Inflammatory macrophage treated with lipopolysaccharide for 1 hour (primary cell): ENCODE measurements around the gene CDKN2C.

Experiments used
- DNase-seq, 2 donors: peaks; one replicate each; pipeline ENCODE4 v3.0.0-alpha.2; 2020 to 2022

Gene CDKN2C

GRCh38 chr1:50966991-50967390 lies 3.1 kb upstream of the CDKN2C start:
- DNase-seq: no peak

- peak in 1 of 2 donors; percentile 22 for DNase-seq
These were observed 2.5 kb upstream of the CDKN2C start for GRCh38 chr1:50967416-50968157.

GRCh38 chr1:50968158-50968820 lies 1.8 kb upstream of the CDKN2C start:
- peak; percentile 79 to 86 for DNase-seq

DNA sequence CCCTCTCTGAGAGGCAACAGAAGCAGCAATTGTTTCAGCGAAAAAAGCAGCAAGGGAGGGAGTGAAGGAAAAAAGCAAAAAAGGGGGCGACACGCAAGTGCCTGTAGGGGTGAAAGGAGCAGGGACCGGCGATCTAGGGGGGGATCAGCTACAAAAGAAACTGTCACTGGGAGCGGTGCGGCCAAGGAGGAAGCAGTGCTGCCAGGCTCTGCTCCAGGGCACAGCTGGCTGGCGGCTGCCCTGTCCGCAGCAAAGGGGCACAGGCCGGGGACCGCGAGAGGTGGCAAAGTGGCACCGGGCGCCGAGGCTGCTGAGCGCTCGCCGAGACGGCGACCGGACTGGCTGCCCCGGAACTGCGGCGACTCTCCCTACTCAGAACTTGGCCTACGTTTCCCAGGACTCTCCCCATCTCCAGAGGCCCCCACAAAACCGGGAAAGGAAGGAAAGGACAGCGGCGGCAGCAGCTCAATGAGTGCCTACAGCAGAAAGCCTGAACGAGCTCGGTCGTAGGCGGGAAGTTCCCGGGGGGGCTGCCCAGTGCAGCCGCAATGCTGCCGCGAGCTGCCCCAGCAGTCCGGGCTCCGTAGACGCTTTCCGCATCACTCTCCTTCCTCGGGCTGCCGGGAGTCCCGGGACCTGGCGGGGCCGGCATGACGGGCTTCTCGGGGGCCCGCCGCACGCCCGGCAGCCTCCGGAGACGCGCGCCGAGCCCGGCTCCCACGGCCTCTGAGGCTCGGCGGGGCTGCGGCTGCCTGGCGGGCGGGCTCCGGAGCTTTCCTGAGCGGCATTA lies 1.0 kb upstream of the CDKN2C start:
- DNase-seq: peak; percentile 38 to 40

DNA sequence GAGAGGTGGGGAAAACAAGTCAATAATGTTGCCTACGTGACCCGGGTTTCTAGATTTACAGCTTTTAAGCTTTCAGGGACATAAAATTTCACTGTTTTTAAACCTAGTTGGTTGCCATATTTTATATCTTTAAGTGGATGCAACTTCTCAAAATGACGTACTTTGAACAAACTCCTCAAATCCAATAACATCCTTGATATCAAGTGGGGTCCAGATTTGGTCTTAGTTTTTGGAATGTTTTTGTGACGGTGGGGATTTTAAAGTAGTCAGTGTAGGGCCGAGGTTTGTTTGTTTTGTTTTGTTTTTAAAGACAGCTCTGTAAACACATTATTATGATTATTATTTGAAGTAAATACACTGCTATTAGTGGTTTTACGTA lies 453 bp downstream of the CDKN2C start:
- no peak for DNase-seq

DNA sequence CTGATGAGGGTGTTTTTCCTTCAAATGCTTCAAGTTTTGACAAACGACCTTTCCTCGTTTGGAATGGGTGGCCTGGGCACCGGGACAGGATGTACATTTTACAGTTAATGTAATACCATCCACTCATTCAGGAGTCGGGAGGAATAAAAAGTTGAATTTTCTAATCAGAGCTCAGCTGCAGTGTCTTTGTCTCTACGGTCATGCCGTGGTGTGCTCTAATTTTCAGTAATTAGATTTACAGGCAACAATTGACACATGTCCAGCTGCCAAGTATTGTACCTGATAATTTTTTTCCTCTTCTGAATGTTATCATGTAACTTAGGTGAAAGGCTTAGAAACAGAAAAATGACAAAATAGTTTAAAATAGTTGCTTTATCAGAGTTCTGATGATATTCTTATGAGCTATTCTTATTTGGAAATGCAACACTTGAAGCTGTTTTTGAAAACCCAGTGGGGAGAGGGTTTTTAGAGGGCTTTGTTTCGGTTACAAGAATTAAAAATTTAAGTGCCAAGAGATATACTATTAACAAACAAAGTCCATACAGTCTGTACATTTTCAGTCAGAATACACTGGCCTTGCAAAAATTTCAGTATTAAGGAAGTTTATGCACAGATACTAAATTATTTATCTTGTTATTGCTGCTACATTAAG lies 1.0 kb downstream of the CDKN2C start:
- DNase-seq: no peak

DNA sequence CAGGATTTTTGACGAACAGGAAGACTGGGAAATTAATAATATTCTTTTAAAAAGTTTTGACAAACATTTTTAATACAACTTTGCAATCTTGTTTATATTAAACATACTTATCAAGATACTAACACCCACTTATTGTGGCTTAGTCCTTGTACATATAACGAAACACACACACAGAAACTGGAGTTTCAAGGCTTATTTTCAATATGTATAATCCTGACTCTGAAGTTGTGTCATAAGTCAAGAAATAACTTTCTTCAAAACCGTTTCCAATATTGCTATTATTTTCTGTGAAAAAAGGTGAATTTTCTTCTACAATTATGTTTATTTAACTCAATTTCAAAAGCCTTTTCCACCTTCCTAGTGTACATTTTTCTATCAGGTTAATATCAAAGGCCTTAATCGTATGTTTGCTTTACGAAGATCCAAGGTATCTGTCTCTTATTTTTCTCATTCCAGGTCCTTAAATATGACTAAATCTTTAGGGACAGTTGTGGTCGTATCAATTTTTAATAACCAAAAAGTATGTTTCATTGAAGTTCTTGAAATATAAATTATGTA lies 1.8 kb downstream of the CDKN2C start:
- no peak for DNase-seq

GRCh38 chr1:50972766-50973165 lies 2.7 kb downstream of the CDKN2C start:
- no peak for DNase-seq

DNA sequence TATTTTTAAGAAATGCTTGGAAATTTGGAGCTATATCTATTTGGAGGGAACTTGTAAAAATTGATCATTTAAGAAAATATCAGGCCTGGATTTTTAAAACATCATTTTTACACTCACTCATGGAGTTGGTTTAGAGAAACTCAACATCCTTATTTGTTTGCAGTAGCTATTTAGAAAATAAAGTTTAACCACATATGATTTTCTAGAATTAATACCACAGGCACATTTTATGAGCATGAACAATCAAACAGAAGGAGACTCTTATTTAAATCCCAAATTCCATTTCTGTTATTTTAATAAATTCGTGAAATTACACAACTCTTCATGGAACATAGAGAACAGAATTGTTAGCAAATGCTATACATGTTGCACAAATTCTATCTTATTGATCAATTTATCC lies 3.2 kb downstream of the CDKN2C start:
- no peak for DNase-seq

DNA sequence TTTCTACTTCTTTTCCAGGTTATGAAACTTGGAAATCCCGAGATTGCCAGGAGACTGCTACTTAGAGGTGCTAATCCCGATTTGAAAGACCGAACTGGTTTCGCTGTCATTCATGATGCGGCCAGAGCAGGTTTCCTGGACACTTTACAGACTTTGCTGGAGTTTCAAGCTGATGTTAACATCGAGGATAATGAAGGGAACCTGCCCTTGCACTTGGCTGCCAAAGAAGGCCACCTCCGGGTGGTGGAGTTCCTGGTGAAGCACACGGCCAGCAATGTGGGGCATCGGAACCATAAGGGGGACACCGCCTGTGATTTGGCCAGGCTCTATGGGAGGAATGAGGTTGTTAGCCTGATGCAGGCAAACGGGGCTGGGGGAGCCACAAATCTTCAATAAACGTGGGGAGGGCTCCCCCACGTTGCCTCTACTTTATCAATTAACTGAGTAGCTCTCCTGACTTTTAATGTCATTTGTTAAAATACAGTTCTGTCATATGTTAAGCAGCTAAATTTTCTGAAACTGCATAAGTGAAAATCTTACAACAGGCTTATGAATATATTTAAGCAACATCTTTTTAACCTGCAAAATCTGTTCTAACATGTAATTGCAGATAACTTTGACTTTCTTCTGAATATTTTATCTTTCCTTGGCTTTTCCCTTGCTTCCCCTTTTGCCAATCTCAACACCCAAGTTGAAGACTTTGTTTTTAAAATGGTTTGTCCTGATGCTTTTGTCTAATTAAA lies 4.0 kb downstream of the CDKN2C start:
- no peak for DNase-seq

DNA sequence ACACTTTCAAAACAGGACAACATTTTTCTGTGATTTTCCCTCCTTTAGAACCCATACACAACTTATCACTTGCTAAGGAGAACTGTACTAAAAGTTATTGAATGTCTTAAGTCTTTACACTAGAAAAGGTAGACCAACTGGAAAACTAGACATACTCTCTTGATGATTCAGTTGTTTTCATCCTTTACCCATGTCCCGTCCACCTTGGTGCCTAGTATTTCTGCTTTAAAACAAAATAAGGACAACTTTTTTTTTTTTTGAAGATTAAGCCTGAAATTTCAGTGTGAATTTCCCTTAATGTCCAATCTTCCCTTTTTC lies 4.5 kb downstream of the CDKN2C start:
- DNase-seq: no peak

GRCh38 chr1:50975436-50975835 lies 5.4 kb downstream of the CDKN2C start:
- no peak for DNase-seq

GRCh38 chr1:50976111-50976889 lies 6.3 kb downstream of the CDKN2C start:
- no peak for DNase-seq

DNA sequence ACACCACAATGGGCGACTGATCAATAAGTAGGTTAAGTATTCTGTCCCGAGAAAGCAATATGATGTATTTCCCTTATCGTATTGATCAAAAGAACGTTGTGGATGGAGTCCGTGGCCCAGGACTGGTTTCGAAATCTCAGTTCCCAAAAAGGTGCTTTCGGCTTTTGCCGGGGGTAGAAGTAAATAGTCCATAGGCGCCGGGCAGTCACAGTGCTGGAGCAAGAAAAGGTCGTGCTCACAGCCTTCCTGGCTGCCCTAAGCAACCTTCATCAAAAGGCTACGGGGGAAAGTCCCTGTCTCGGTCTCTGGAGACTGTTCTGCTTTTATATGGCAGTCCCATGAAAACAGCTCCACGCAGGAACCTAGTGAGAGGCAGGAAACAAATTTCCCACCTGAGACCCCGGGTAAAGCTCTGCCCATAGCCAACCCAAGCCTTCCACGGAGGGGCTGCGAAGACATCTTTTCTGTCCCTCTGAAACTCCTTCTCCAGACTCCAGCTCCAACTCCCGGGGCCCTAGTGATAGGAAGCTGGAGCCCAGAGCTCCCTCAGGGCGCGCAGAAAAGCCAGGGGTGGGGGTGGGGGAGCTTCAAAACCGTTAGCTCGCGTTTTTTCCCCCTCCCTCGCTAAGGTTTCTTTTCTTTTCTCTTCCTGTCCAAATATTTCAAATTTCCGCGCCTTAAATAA lies 7.0 kb downstream of the CDKN2C start:
- DNase-seq: peak; percentile 44 to 50

DNA sequence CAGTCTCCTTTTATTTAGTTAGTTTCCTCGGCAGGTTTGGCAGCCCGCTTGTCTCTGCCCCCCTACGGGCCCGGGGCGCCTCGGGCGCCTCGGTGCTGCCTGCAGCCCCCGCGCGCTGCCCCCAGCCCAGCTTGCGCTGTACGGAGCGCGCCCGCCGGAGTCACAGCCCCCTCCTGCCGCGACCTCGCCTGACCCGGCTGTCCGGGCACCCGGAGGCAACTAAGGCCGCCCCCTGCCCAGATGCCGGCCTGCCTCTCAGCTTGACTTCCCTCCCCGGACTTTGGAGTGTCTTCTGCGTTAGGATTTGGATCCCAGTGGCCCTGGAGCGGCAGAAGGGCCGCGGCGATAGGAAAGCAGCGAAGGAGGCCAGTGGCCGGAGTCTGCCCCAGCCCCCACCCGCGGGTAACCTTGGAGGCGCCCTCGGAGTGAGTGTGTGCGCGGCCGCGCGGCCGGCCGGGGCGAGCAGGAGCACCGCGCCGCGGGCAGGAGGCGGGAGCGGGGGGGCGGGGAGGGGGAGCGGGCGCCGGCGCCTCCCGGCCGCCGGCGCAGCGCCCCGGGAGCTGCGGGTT lies 7.6 kb downstream of the CDKN2C start:
- DNase-seq: no peak

DNA sequence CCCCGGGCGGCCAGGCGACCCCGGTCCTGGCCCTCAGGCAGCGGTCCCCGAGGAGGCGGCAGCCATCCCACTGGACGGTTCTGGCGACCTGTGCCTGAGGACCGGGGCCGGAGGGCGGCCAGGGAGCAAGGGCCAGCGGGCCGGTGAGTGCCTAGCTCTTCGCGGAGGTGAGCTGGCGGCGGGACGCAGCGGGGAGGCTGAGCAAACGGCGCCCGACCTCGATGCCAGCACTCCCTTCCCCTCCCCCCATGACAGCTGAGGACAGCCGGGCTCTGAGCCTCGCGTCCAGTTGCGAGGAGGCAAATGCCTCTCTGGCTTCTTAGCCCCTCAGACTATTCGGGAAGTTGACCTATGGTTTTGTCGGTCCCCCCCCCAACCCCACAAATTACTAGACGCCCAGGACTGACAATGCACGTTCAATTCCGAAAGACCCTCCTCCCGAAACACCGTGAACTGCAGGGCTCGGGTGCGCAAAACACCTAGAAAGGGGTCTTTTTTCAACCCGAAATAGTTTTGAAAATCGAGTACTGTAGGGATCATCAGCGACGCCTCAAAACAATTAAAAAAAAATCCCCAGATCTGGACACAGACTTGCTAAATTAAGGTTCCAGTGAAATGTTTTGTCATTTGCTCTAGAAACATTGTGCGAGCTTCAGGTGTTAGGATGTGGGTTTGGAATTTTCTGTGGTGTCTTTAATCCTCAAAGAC lies 8.3 kb downstream of the CDKN2C start:
- no peak for DNase-seq

DNA sequence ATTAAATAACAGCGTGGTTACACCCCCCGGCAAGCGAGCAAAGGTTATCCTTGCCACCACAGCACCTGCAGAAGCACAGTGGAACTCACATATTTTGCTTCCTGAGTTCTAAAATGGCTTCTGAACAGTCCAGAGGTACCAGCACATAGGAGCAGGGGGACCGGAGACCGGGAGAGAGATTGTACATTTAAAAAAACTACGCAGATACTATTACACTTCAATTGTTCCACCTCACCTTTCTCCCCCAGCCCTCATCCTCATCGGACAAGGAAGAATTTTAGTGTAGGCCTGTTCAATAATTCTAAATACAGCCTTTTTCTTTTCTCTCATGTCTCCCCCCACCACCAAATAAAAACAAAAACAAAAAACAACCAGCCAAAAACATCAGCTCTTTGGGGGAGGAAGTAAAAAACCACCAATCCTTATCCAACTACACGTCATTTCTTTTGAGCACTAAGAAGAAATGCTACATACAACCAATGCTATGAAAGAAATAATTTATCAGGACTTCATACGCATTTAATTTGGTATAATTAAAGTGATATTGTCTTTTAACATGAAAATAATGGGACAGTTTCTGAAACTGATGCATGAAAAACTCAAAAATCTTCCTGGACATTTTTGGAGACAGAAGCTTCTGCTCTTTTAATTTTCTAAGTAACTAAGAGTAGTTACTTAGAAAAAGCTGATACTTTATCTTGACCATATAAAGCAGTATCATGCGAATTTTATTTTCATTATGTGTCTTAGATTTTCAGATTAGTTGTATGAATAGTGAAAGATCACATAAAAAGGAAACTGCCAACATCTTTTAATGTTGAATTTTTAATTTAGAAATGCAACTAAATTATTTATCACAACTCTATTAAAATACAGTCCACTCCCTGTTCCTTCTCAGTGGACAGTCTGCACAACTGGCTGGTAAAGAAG lies 9.1 kb downstream of the CDKN2C start:
- DNase-seq: no peak

DNA sequence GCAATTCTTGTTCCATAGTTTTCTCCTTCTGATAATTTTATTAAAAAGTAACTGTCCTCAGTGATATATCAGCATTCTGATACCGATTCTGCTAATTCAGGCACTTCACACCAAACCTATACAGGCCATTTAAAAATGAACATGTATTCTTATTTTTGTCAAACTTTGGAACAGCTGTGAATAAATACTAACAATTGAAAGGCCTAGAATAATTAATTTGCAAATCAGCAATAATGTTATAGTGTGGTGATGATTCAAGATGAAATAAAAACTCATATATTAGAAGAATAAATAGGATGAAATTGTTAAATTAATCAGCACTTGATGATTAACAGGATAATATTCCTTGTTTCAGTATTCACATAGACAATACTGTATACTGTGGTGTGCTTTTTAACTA lies 9.9 kb downstream of the CDKN2C start:
- DNase-seq: no peak

- no peak for DNase-seq
These were observed 10.5 kb downstream of the CDKN2C start for GRCh38 chr1:50980505-50980904.
